Lung (tissue), 12 donors: ENCODE measurements around the gene CCR3. TPM values are rescaled to one million over a fixed set of nuclear protein-coding genes. Genes with fewer than 3 reads are reported as not detected.
A peak's percentile ranks its signal among the peaks of the same experiment; 100 is the strongest.

Experiments used
- ATAC-seq: fragments of 200-7000 bp; cut with Tn5 transposase; one replicate; pipeline ENCODE4 v1.9.1; 2020; ENCODE audit warnings: moderate number of reproducible peaks; ENCODE audit not compliant: insufficient read depth, low FRiP score
- DNase-seq, 3 donors: peaks; one replicate each; pipeline ENCODE4 v3.0.0-alpha.2; 2013 to 2017
- H3K27ac ChIP-seq, 2 donors: one replicate each; pipeline ENCODE4 v1.5.1; 2013; ENCODE audit warnings: mild to moderate bottlenecking in 2 of 2, moderate library complexity in 2 of 2, control low read depth in 1 of 2, inconsistent platforms in 1 of 2, low read depth in 1 of 2, low read length in 1 of 2
- H3K27me3 ChIP-seq, 3 donors: one replicate each; pipeline ENCODE4 v1.5.1; 2013; ENCODE audit warnings: low read length in 2 of 3; ENCODE audit not compliant: control insufficient read depth in 3 of 3, insufficient read depth in 3 of 3
- H3K36me3 ChIP-seq, 4 donors: one replicate each; pipeline ENCODE4 v1.5.1; 2013; ENCODE audit warnings: low read length in 4 of 4, mild to moderate bottlenecking in 1 of 4, moderate library complexity in 1 of 4; ENCODE audit not compliant: control insufficient read depth in 4 of 4, insufficient read depth in 4 of 4
- H3K4me1 ChIP-seq, 5 donors: one replicate each; pipeline ENCODE4 v1.5.1; 2013; ENCODE audit warnings: low read length in 5 of 5, mild to moderate bottlenecking in 2 of 5, moderate library complexity in 1 of 5; ENCODE audit not compliant: control insufficient read depth in 5 of 5, insufficient read depth in 5 of 5
- H3K4me3 ChIP-seq: one replicate; pipeline ENCODE4 v1.5.1; 2013; ENCODE audit warnings: mild to moderate bottlenecking, control low read depth, moderate library complexity
- H3K9ac ChIP-seq, 2 donors: one replicate each; pipeline ENCODE4 v1.5.1; 2013; ENCODE audit warnings: low read length in 2 of 2, control low read depth in 1 of 2; ENCODE audit not compliant: insufficient read depth in 1 of 2
- H3K9me3 ChIP-seq, 4 donors: one replicate each; pipeline ENCODE4 v1.5.1; 2013; ENCODE audit warnings: low read length in 3 of 4, mild to moderate bottlenecking in 1 of 4, moderate library complexity in 1 of 4; ENCODE audit not compliant: control insufficient read depth in 4 of 4, insufficient read depth in 3 of 4
- WGBS, 2 donors: extraction: QIAGEN DNeasy Blood & Tissue Kit; methylation state at CpG; one replicate each; pipeline ENCODE4 v1.1.7; 2013; 5-methylcytosine and 5-hydroxymethylcytosine counted together
- polyA plus RNA-seq, 2 donors: library from polyadenylated mRNA; stranded (reverse); fragments of 200-250 nt; gene quantifications; one replicate each; pipeline ENCODE4 v1.2.1, GENCODE V29; 2013
- total RNA-seq, 2 donors: library from RNA; depleted of rRNA in 1 of 2; stranded (reverse); fragments of >200 nt in 1 of 2; gene quantifications; one replicate each; pipeline ENCODE4 v1.2.1, GENCODE V29; 2014 to 2021
- TF ChIP-seq, protein P1 (sequence below): IDR thresholded peaks from 2 replicates; pipeline ENCODE4 v1.5.1; 2012; ENCODE audit warnings: mild to moderate bottlenecking; ENCODE audit errors: control extremely low read depth, extremely low read depth
- donor health status: control.
- donor health status: control.
- donor health status: Bipolar disorder and iron deficiency.
- donor health status: healthy.
- donor health status: DM: yes; HTN: yes; CAD: no.

The CCR3 gene
- total and polyA plus RNA-seq, 4 donors: 0.15 to 0.88 (median 0.31) TPM; not detected in 1

DNA sequence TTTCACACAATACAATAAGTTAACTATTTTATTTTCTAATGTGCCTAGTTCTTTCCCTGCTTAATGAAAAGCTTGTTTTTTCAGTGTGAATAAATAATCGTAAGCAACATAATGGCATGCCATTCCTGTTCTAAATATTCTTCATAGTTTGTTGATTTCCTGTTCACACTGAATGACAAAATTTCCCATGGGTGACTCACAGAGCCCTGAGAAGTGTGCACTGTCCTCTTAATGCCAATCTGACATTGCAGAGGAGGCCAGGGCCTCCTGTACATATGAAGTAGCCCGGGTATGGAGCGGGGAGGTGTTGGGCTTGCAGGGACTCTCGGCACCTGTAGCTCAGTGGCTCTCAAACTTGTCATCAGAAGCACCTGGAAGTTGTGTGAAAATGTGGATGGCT, 24.3 kb downstream of the CCR3 start:
- H3K27ac ChIP-seq: no peak overlapping the region
- TF ChIP-seq, protein P1, sequence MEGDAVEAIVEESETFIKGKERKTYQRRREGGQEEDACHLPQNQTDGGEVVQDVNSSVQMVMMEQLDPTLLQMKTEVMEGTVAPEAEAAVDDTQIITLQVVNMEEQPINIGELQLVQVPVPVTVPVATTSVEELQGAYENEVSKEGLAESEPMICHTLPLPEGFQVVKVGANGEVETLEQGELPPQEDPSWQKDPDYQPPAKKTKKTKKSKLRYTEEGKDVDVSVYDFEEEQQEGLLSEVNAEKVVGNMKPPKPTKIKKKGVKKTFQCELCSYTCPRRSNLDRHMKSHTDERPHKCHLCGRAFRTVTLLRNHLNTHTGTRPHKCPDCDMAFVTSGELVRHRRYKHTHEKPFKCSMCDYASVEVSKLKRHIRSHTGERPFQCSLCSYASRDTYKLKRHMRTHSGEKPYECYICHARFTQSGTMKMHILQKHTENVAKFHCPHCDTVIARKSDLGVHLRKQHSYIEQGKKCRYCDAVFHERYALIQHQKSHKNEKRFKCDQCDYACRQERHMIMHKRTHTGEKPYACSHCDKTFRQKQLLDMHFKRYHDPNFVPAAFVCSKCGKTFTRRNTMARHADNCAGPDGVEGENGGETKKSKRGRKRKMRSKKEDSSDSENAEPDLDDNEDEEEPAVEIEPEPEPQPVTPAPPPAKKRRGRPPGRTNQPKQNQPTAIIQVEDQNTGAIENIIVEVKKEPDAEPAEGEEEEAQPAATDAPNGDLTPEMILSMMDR: no peak
- H3K9me3 ChIP-seq: peaks cover 0 to 4% (median 0%) of the 10 kb centered on the region in 4 donors
- no peaks in the 10 kb centered on the region for H3K36me3 ChIP-seq
- DNase-seq (no peak), ATAC-seq (no peak)
- no peak overlapping the region for H3K9ac ChIP-seq
- 87 to 93% methylated on average over 4 of the region's 4 CpGs for WGBS, 2 donors
- H3K4me1 ChIP-seq: peaks cover 0 to 6% (median 0%) of the 10 kb centered on the region in 5 donors
- H3K27me3 ChIP-seq: no peaks in the 10 kb centered on the region
- H3K4me3 ChIP-seq: no peak overlapping the region

DNA sequence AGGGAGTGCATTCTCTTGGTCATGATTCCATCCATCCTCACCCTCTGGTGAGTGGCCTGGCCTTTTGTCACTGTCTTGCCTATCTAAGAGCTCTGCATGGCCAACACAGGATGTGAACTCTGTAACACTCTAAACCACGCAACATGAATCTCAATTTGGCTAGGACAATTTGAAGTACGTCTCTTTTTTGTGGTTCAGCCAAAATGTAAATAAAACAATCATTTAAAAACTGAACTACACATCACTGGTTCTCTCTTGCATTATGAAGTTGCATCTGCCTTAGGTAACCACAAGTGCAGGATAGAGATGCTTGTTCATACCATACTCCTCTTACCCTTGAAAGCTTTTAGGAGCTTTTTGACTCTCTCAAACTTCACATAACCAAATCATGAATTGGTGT, 27.3 kb downstream of the CCR3 start:
- 71 to 72% methylated on average over 2 of the region's 2 CpGs for WGBS, 2 donors
- no peaks in the 10 kb centered on the region for H3K27me3 ChIP-seq
- ATAC-seq (no peak), DNase-seq (peak in 1 of 3 donors; percentile 13)
- H3K4me1 ChIP-seq: peaks cover 0 to 16% (median 3%) of the 10 kb centered on the region in 5 donors
- TF ChIP-seq, protein P1: no peak
- no peaks in the 10 kb centered on the region for H3K36me3 ChIP-seq
- no peak overlapping the region for H3K4me3 ChIP-seq
- peaks cover 0 to 4% (median 0%) of the 10 kb centered on the region in 4 donors for H3K9me3 ChIP-seq
- no peak overlapping the region for H3K27ac ChIP-seq
- no peak overlapping the region for H3K9ac ChIP-seq

DNA sequence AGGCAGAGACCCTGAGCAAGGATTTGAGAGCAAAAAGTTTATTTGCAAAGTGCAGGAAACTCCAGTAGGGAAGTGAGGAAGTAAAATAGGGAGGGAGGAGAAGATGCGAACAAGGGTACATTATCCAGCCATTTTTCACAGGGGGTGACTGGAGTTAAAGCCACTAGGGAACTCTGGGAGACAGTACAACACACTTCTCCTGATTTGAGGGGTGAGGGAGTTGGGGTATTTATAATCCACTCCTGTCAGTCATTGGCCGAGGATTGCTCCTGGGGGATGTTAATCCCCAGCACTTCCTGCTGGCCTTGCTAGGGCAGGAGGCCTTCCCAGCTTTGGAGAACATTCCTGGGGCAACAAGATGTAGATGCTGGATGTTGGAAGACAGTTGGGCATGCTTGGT, 28.2 kb downstream of the CCR3 start:
- 83 to 89% methylated on average over 2 of the region's 2 CpGs for WGBS, 2 donors
- H3K9me3 ChIP-seq: peaks cover 0 to 4% (median 0%) of the 10 kb centered on the region in 4 donors
- TF ChIP-seq, protein P1: no peak

DNA sequence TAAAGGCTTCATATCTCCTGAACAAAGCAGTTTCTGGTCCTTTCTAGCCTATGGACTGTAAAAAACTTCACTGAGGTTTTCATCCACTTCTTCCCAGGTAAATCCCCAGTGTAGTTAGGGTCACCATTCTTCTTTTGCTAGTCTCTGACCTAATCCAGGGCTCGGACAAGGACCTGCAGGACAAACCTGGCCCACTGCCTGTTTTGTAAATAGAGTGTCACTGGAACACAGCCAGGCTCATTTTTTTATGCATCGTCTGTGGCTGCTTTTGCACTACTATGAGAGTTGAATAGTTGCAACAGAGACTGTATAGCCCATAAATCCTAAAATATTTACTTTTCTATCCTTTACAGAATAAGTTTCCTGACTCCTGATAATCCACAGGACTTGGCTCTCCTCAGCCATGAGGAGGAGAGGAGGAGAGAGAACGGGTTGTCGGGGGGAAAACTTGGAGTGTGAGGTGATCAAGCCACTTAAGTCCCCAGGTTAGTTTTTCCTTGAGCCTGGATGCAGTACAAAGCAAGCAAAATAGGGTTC, 29.0 kb downstream of the CCR3 start:
- no peak overlapping the region for H3K9ac ChIP-seq
- WGBS, 2 donors: 44 to 69% methylated on average over 4 of the region's 4 CpGs
- H3K36me3 ChIP-seq: no peaks in the 10 kb centered on the region
- no peaks in the 10 kb centered on the region for H3K27me3 ChIP-seq
- peaks cover 0 to 4% (median 0%) of the 10 kb centered on the region in 4 donors for H3K9me3 ChIP-seq
- DNase-seq (peak; percentile 45 to 63 (median 53)), ATAC-seq (no peak)
- H3K4me3 ChIP-seq: no peak overlapping the region
- TF ChIP-seq, protein P1: no peak
- no peak overlapping the region for H3K27ac ChIP-seq
- H3K4me1 ChIP-seq: peaks cover 0 to 16% (median 3%) of the 10 kb centered on the region in 5 donors

More for the DNA sequence above, 28.2 kb downstream of the CCR3 start:
- no peak overlapping the region for H3K4me3 ChIP-seq
- ATAC-seq (no peak), DNase-seq (no peak)
- no peaks in the 10 kb centered on the region for H3K27me3 ChIP-seq
- H3K27ac ChIP-seq: no peak overlapping the region
- H3K9ac ChIP-seq: no peak overlapping the region
- H3K36me3 ChIP-seq: no peaks in the 10 kb centered on the region
- peaks cover 0 to 16% (median 3%) of the 10 kb centered on the region in 5 donors for H3K4me1 ChIP-seq
